H9 (cell line): ENCODE results near the gene TMEM252. TPM values are rescaled to one million over a fixed set of nuclear protein-coding genes. Genes with fewer than 3 reads are reported as not detected.
A peak's percentile ranks its signal among the peaks of the same experiment; 100 is the strongest.

ENCODE experiments used
- DNase-seq: peaks from one replicate; pipeline ENCODE4 v3.0.0-alpha.2; 2017
- H2AFZ ChIP-seq: one replicate; pipeline ENCODE4 v1.6.1; 2013; ENCODE audit warnings: mild to moderate bottlenecking, low read length, control low read depth, moderate library complexity
- H2AK5ac ChIP-seq: 2 replicates; pipeline ENCODE4 v1.6.1; 2013; ENCODE audit warnings: low read length, control low read depth, mixed read lengths; ENCODE audit not compliant: insufficient read length
- H2BK120ac ChIP-seq: one replicate; pipeline ENCODE4 v1.6.1; 2013; ENCODE audit warnings: low read depth, mild to moderate bottlenecking, low read length, control low read depth, inconsistent platforms; ENCODE audit not compliant: poor library complexity, severe bottlenecking
- H2BK12ac ChIP-seq: 2 replicates; pipeline ENCODE4 v1.6.1; 2013; ENCODE audit warnings: low read length, control low read depth, mixed read lengths, low read depth; ENCODE audit not compliant: insufficient read length
- H2BK15ac ChIP-seq: 2 replicates; pipeline ENCODE4 v1.6.1; 2013; ENCODE audit warnings: low read depth, low read length, control low read depth
- H2BK20ac ChIP-seq: one replicate; pipeline ENCODE4 v1.6.1; 2013; ENCODE audit warnings: low read depth, mild to moderate bottlenecking, low read length, control low read depth, inconsistent platforms; ENCODE audit not compliant: poor library complexity, severe bottlenecking
- H2BK5ac ChIP-seq: 2 replicates; pipeline ENCODE4 v1.6.1; 2013; ENCODE audit warnings: low read length, control low read depth, mixed read lengths; ENCODE audit not compliant: insufficient read length
- H3K14ac ChIP-seq: 2 replicates; pipeline ENCODE4 v1.6.1; 2013; ENCODE audit warnings: low read length, control low read depth; ENCODE audit not compliant: insufficient read depth
- H3K18ac ChIP-seq: 2 replicates; pipeline ENCODE4 v1.6.1; 2013; ENCODE audit warnings: low read depth, mild to moderate bottlenecking, mixed read lengths, low read length, control low read depth; ENCODE audit not compliant: insufficient read length
- H3K23ac ChIP-seq: 2 replicates; pipeline ENCODE4 v1.6.1; 2013; ENCODE audit warnings: low read length, control low read depth, mixed read lengths, low read depth; ENCODE audit not compliant: insufficient read length
- H3K23me2 ChIP-seq: 2 replicates; pipeline ENCODE4 v1.6.1; 2013; ENCODE audit warnings: low read depth, mild to moderate bottlenecking, mixed read lengths, low read length, control low read depth; ENCODE audit not compliant: insufficient read length, poor library complexity, severe bottlenecking
- H3K27ac ChIP-seq: 2 replicates; pipeline ENCODE4 v1.5.1; 2013; ENCODE audit warnings: low read length, control low read depth, mixed read lengths, low read depth; ENCODE audit not compliant: insufficient read length
- H3K27me3 ChIP-seq: 2 replicates; pipeline ENCODE4 v1.6.1; 2013; ENCODE audit warnings: low read length, control low read depth, inconsistent platforms; ENCODE audit not compliant: insufficient read depth
- H3K4ac ChIP-seq: 2 replicates; pipeline ENCODE4 v1.6.1; 2013; ENCODE audit warnings: low read depth, mild to moderate bottlenecking, control low read depth, inconsistent platforms, low read length, moderate library complexity
- H3K4me1 ChIP-seq: 2 replicates; pipeline ENCODE4 v1.6.1; 2013; ENCODE audit warnings: low read length, control low read depth, inconsistent platforms; ENCODE audit not compliant: insufficient read depth
- H3K4me2 ChIP-seq: 2 replicates; pipeline ENCODE4 v1.6.1; 2013; ENCODE audit warnings: low read length, control low read depth, mixed read lengths; ENCODE audit not compliant: insufficient read length, insufficient read depth
- H3K56ac ChIP-seq: 2 replicates; pipeline ENCODE4 v1.6.1; 2013; ENCODE audit warnings: low read depth, mild to moderate bottlenecking, mixed read lengths, low read length, control low read depth; ENCODE audit not compliant: insufficient read length
- H3K79me1 ChIP-seq: 2 replicates; pipeline ENCODE4 v1.6.1; 2013; ENCODE audit warnings: low read depth, mild to moderate bottlenecking, moderate library complexity, low read length, control low read depth, inconsistent platforms; ENCODE audit not compliant: insufficient read depth, poor library complexity, severe bottlenecking
- H3K79me2 ChIP-seq: 2 replicates; pipeline ENCODE4 v1.6.1; 2013; ENCODE audit warnings: low read length, control low read depth, inconsistent platforms; ENCODE audit not compliant: insufficient read depth
- H3K9ac ChIP-seq: 2 replicates; pipeline ENCODE4 v1.6.1; 2013; ENCODE audit warnings: low read length, control low read depth, mixed read lengths; ENCODE audit not compliant: insufficient read length; ENCODE audit errors: extremely low read depth
- H3K9me3 ChIP-seq: one replicate; pipeline ENCODE4 v1.6.1; 2013; ENCODE audit warnings: low read depth, low read length, inconsistent platforms; ENCODE audit not compliant: control insufficient read depth
- H3T11ph ChIP-seq: one replicate; pipeline ENCODE4 v1.6.1; 2013; ENCODE audit warnings: mild to moderate bottlenecking, low read length, control low read depth, inconsistent platforms
- H4K20me1 ChIP-seq: one replicate; pipeline ENCODE4 v1.6.1; 2013; ENCODE audit not compliant: control insufficient read depth, insufficient read length, insufficient read depth
- H4K5ac ChIP-seq: 2 replicates; pipeline ENCODE4 v1.6.1; 2013; ENCODE audit warnings: low read depth, mild to moderate bottlenecking, mixed read lengths, low read length, control low read depth; ENCODE audit not compliant: insufficient read length
- H4K8ac ChIP-seq: replicated peaks from 2 replicates; pipeline ENCODE4 v1.6.1; 2013; ENCODE audit warnings: low read length, control low read depth, mixed read lengths, low read depth; ENCODE audit not compliant: insufficient read length
- H4K91ac ChIP-seq: 2 replicates; pipeline ENCODE4 v1.6.1; 2013; ENCODE audit warnings: low read depth, mild to moderate bottlenecking, moderate library complexity, mixed read lengths, low read length, control low read depth; ENCODE audit not compliant: insufficient read length
- H3K27ac Mint-ChIP-seq, 3 experiments: 2 replicates in 2 of 3; 3 replicates in 1 of 3; pipeline ENCODE4 v1.8.0; 2020 to 2021; ENCODE audit warnings: mixed read lengths in 3 of 3, mild to moderate bottlenecking in 1 of 3, moderate library complexity in 1 of 3
- H3K27me3 Mint-ChIP-seq: 2 replicates; pipeline ENCODE4 v1.8.0; 2021; ENCODE audit warnings: low read depth, mild to moderate bottlenecking, moderate library complexity, mixed read lengths
- H3K36me3 Mint-ChIP-seq, 3 experiments: 2 replicates in 2 of 3; 3 replicates in 1 of 3; pipeline ENCODE4 v1.8.0; 2020 to 2021; ENCODE audit warnings: low read depth in 3 of 3, mixed read lengths in 3 of 3; ENCODE audit not compliant: insufficient read depth in 1 of 3
- H3K4me1 Mint-ChIP-seq, 2 experiments: 2 replicates each; pipeline ENCODE4 v1.8.0; 2020; ENCODE audit warnings: mixed read lengths in 2 of 2
- H3K4me3 Mint-ChIP-seq, 2 experiments: 2 replicates in 1 of 2; 3 replicates in 1 of 2; pipeline ENCODE4 v1.8.0; 2020 to 2021; ENCODE audit warnings: mild to moderate bottlenecking in 2 of 2, mixed read lengths in 2 of 2, moderate library complexity in 1 of 2
- H3K9me3 Mint-ChIP-seq, 2 experiments: 2 replicates in 1 of 2; 3 replicates in 1 of 2; pipeline ENCODE4 v1.8.0; 2020; ENCODE audit warnings: mild to moderate bottlenecking in 2 of 2, mixed read lengths in 2 of 2, moderate library complexity in 1 of 2
- CTCF ChIP-seq: fragments of 200-600 bp; sonication (generic); conservative IDR thresholded peaks from 3 replicates; pipeline ENCODE4 v1.8.0; 2021; ENCODE audit warnings: antibody characterized with exemption, mild to moderate bottlenecking
- WGBS: extraction: QIAGEN DNeasy Blood & Tissue Kit; methylation state at CpG from one replicate; pipeline ENCODE4 v1.1.7; 2013; ENCODE audit warnings: missing lambda C conversion rate, low lambda C conversion rate, mixed read lengths; ENCODE audit not compliant: insufficient read length; ENCODE audit errors: extremely low coverage; 5-methylcytosine and 5-hydroxymethylcytosine counted together
- total RNA-seq: library from RNA; stranded (reverse); gene quantifications from 2 replicates; pipeline ENCODE4 v1.2.1, GENCODE V29; 2021

Gene TMEM252
- total RNA-seq, 1 experiment from 2014 or later = not detected

GRCh38 chr9:68584189-68585033 lies 43.7 kb upstream of the TMEM252 start:
- H3K4me3 Mint-ChIP-seq = peak overlapping the region in 1 of 2 experiments; percentile 39; a peak in 3 of 5 replicates
- Histone ChIP-seq H2AFZ (peak overlapping the region; percentile 94), H3K79me1 (no peaks in the 10 kb centered on the region), H2BK5ac (peak overlapping the region; percentile 46), H3K4me1 (no peaks in the 10 kb centered on the region), H2BK120ac (no peak overlapping the region), H2BK12ac (no peak overlapping the region), H2BK20ac (no peak overlapping the region), H3K9me3 (no peaks in the 10 kb centered on the region), H3K79me2 (no peaks in the 10 kb centered on the region), H3T11ph (peak overlapping the region; percentile 53), H2BK15ac (no peak overlapping the region), H4K20me1 (no peaks in the 10 kb centered on the region), H4K8ac (no peak overlapping the region), H3K4me2 (peak overlapping the region; percentile 31), H3K23ac (no peak overlapping the region), H2AK5ac (no peak overlapping the region), H4K5ac (no peak overlapping the region), H3K18ac (peak overlapping the region; percentile 57), H3K4ac (no peak overlapping the region), H4K91ac (no peak overlapping the region), H3K9ac (no peak overlapping the region), H3K23me2 (no peaks in the 10 kb centered on the region), H3K56ac (no peak overlapping the region), H3K14ac (no peak overlapping the region), H3K27ac (no peak overlapping the region), H3K27me3 (no peaks in the 10 kb centered on the region)
- TF ChIP-seq CTCF = peak; percentile 99
- WGBS = no CpG with 5 or more reads among the region's 16 CpGs
- no peak overlapping the region for H3K27ac Mint-ChIP-seq
- H3K9me3 Mint-ChIP-seq = peaks cover 7 to 18% of the 10 kb centered on the region in 2 experiments
- H3K36me3 Mint-ChIP-seq = no peaks in the 10 kb centered on the region; a peak in 1 of 7 replicates
- DNase-seq = peak; percentile 84
- peaks cover 7 to 11% of the 10 kb centered on the region in 2 experiments for H3K4me1 Mint-ChIP-seq
- H3K27me3 Mint-ChIP-seq = peaks cover 35% of the 10 kb centered on the region
